Measurements from ENCODE around the gene NDUFA6.

DNA sequence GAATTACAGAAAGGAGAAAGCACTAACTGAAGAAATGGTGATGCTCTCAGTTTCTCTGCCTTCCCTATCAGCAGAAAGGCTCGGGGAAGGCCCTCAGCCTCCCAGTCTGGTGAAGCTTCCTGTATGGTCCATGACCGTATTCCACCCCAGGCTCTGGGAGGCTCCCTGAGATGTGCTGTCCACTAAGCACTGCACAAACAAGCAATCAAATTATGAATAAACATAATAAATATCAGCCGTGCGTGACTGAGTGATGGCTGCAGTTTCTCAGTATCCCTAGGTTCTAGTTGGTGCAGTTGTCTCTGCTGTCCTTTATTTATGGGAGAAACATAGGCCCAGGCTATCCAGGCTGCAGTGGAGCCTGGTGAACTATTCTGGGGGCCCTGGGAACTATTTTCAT lies 7.5 kb downstream of the NDUFA6 start:
- TF ChIP-seq ZNF274 (IDR thresholded peaks at IDR 0.05; ENCODE audit: low read depth, low read length) = no peak
- TF ChIP-seq, protein P1, sequence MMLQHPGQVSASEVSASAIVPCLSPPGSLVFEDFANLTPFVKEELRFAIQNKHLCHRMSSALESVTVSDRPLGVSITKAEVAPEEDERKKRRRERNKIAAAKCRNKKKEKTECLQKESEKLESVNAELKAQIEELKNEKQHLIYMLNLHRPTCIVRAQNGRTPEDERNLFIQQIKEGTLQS (IDR thresholded peaks at IDR 0.05) = no peak
- TF ChIP-seq, protein P2, sequence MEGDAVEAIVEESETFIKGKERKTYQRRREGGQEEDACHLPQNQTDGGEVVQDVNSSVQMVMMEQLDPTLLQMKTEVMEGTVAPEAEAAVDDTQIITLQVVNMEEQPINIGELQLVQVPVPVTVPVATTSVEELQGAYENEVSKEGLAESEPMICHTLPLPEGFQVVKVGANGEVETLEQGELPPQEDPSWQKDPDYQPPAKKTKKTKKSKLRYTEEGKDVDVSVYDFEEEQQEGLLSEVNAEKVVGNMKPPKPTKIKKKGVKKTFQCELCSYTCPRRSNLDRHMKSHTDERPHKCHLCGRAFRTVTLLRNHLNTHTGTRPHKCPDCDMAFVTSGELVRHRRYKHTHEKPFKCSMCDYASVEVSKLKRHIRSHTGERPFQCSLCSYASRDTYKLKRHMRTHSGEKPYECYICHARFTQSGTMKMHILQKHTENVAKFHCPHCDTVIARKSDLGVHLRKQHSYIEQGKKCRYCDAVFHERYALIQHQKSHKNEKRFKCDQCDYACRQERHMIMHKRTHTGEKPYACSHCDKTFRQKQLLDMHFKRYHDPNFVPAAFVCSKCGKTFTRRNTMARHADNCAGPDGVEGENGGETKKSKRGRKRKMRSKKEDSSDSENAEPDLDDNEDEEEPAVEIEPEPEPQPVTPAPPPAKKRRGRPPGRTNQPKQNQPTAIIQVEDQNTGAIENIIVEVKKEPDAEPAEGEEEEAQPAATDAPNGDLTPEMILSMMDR (IDR thresholded peaks at IDR 0.05 in 2 of 3, conservative IDR thresholded peaks at IDR 0.05 in 1 of 3; ENCODE audit: borderline replicate concordance in 1 of 3, insufficient read depth in 1 of 3, low read depth in 2 of 3, low read length in 2 of 3) = no peak
- no peak for TF ChIP-seq EGR1 (IDR thresholded peaks at IDR 0.05; ENCODE audit: low read depth)
- no peak for TF ChIP-seq POLR2AphosphoS5 (IDR thresholded peaks at IDR 0.05; ENCODE audit: low read depth, low read length)
- TF ChIP-seq POLR2A (IDR thresholded peaks at IDR 0.05; ENCODE audit: borderline replicate concordance, extremely low read depth, insufficient read depth, insufficient read length) = no peak
- no peak for TF ChIP-seq ZFX (IDR thresholded peaks at IDR 0.05)
- TF ChIP-seq YY1 (IDR thresholded peaks at IDR 0.05; ENCODE audit: extremely low read depth, insufficient replicate concordance, low read depth, low read length) = no peak
- no peak for TF ChIP-seq JUND (IDR thresholded peaks at IDR 0.05)
- TF ChIP-seq EZH2phosphoT487 (IDR thresholded peaks at IDR 0.05; ENCODE audit: borderline replicate concordance) = no peak
- no peak for TF ChIP-seq SIN3A (IDR thresholded peaks at IDR 0.05; ENCODE audit: low read depth)
- TF ChIP-seq, protein P3, sequence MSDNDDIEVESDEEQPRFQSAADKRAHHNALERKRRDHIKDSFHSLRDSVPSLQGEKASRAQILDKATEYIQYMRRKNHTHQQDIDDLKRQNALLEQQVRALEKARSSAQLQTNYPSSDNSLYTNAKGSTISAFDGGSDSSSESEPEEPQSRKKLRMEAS (IDR thresholded peaks at IDR 0.05) = no peak
- TF ChIP-seq TCF7L2 (IDR thresholded peaks at IDR 0.05; ENCODE audit: borderline replicate concordance, extremely low read depth, insufficient read depth, insufficient read length) = no peak
